ENCODE results near the gene RPL13. TPM values are rescaled to one million over a fixed set of nuclear protein-coding genes. Genes with fewer than 3 reads are reported as not detected.

RPL13 gene
- total and polyA plus RNA-seq, 2 of the 13 experiments (the other 11 are each of a cell fraction or from before 2014, with no cell fraction given), result 2,988 to 4,411 TPM

DNA sequence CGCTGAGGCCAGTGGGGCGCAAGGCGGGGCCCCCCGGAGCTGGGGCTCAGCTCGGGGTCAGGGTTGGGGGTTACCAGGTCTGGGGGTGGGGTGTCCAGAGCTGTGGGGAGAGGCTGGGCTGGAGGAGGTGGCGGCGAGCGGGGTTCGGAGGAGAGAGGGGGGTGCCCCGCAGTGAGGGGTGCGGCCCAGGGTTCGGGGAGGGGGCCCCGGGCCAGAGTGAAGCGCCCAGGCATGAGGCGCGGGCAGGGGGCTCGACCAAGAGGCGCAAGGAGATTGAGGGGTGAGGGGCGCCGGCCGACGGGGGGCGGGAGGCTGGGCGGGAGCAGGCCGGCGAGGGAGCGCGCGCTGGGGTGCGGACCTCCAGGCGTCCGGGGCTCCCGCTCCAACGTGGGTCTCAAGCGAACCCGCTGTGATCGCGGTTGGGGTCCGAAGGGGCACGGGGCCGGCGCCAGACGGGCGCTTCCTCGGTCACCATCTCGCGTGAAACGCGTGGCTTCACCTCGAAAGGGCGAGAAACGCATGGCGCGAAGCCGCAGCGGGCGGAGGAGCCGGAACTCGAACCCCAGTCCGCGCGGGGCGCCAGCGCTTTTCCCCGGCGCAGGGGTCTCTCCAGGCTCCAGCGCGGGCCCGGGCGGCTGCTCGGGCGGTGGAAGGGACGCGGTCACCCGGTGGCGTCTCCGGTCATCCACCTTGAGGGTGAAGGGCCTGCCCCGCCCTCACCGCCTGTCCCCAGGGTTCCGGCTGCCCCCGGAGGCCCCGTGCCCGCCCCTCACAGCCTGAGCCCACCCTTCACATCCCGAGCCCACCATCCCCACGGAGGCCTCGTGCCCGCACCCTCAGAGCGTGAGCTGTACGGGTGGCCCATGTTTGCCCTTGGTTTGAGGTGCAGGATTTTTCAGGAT is 15.9 kb downstream of the RPL13 start (continued):
- TF ChIP-seq ZNF318 (CRISPR knock-in tag; IDR thresholded peaks at IDR 0.05) (no peak), AGO2 (optimal IDR thresholded peaks at IDR 0.05; ENCODE audit: low read depth, low read length) (no peak), ZBTB21 (CRISPR knock-in tag; IDR thresholded peaks at IDR 0.05) (no peak), ZNF20 (CRISPR knock-in tag; IDR thresholded peaks at IDR 0.05) (no peak), ZBTB37 (CRISPR knock-in tag; IDR thresholded peaks at IDR 0.05) (no peak)
- TF ChIP-seq, protein P1, sequence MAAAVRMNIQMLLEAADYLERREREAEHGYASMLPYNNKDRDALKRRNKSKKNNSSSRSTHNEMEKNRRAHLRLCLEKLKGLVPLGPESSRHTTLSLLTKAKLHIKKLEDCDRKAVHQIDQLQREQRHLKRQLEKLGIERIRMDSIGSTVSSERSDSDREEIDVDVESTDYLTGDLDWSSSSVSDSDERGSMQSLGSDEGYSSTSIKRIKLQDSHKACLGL (CRISPR knock-in tag; IDR thresholded peaks at IDR 0.05), result no peak
